Activated CD4-positive, CD25-positive, alpha-beta regulatory T cell treated with anti-CD3 and anti-CD28 coated beads, Interleukin-2, amount 50 U/mL, for 16 hours (primary cell): ENCODE data around the gene GPR152.

Experiments used
- DNase-seq: peaks from one replicate; pipeline ENCODE4 v3.0.0-alpha.2; 2020; ENCODE audit warnings: low read depth, low spot score

GPR152 gene

GRCh38 chr11:67452141-67452952, at the start of gene GPR152:
Gene GPR152 (minus strand): TSS chr11:67452729. CDS start chr11:67452724, 5 bp downstream.
- DNase-seq, result no peak

GRCh38 chr11:67501854-67502253, 49.3 kb upstream of the GPR152 start:
- no peak for DNase-seq

GRCh38 chr11:67500831-67501715, 48.5 kb upstream of the GPR152 start:
- no peak for DNase-seq

GRCh38 chr11:67500484-67500821, 47.9 kb upstream of the GPR152 start:
- DNase-seq, result no peak

- no peak for DNase-seq
Measured at GRCh38 chr11:67499808-67500483, 47.4 kb upstream of the GPR152 start.

- DNase-seq, result no peak
Measured at GRCh38 chr11:67498544-67498972, 46.0 kb upstream of the GPR152 start.

GRCh38 chr11:67497656-67498291, 45.2 kb upstream of the GPR152 start:
- DNase-seq, result no peak

GRCh38 chr11:67496113-67496512, 43.6 kb upstream of the GPR152 start:
- no peak for DNase-seq

- DNase-seq, result no peak
Measured at GRCh38 chr11:67495234-67496005, 42.9 kb upstream of the GPR152 start.

GRCh38 chr11:67494371-67495233, 42.1 kb upstream of the GPR152 start:
- DNase-seq, result no peak

GRCh38 chr11:67493548-67494370, 41.2 kb upstream of the GPR152 start:
- no peak for DNase-seq

- no peak for DNase-seq
Measured at GRCh38 chr11:67492801-67493547, 40.4 kb upstream of the GPR152 start.

GRCh38 chr11:67492069-67492727, 39.7 kb upstream of the GPR152 start:
- DNase-seq, result no peak

- no peak for DNase-seq
Measured at GRCh38 chr11:67491276-67492068, 38.9 kb upstream of the GPR152 start.

- DNase-seq, result no peak
Measured at GRCh38 chr11:67490727-67491065, 38.2 kb upstream of the GPR152 start.

- no peak for DNase-seq
Measured at GRCh38 chr11:67489885-67490726, 37.6 kb upstream of the GPR152 start.
